ENCODE results near the gene CACNA1C.

Gene CACNA1C

GRCh38 chr12:2325519-2325918, 272.7 kb downstream of the CACNA1C start:
- DNase-seq = no peak

DNA sequence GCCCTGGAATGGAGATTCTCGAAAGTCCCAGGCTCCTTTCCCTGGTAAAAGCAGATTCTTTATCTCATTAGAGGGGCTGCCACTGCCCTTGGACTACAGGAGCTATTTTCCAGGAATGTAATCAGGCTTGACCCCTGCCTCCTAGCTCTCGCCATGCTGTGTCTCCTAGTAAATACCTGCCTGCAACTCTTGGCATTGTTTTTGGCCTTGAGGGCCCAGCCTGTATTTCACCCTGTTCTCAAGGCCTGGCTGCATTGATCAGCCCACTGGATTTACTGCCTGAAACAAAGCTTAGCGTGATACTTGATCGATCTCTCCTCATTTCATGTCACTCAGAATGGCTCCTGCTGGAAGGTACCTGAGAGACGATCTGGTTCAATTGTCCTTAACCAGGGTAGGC, 273.7 kb downstream of the CACNA1C start:
- DNase-seq = no peak

- DNase-seq = no peak
Measured at GRCh38 chr12:2328661-2329060, 275.9 kb downstream of the CACNA1C start.

DNA sequence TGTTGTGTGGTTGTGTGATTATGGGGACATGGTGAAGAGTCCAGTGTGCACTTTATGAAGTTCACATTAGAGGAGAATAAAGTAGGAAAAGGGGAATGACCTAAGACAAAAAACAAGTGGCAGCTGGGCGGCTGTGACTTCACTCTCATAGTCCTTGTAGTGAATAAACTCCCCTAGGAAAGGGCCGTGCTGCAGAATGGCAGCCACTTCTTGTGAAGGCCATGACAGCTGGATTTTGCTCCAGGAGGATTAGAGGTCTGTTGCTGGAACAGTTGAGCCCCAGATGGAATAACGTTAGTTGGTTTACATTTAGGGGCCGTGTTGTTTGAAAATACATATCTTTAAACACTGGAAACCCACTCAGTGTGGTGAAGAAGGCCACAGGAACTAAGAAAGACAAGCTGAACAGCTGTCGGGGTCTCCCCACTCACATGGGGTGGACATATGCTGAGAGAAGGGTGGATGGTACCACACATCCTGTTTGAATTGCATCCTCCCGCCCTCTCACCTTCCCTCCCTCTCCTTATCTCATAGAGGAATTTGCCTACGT, 276.9 kb downstream of the CACNA1C start:
- DNase-seq = no peak

GRCh38 chr12:2332236-2332635, 279.4 kb downstream of the CACNA1C start:
- DNase-seq = no peak

GRCh38 chr12:2332947-2333346, 280.2 kb downstream of the CACNA1C start:
- no peak for DNase-seq

DNA sequence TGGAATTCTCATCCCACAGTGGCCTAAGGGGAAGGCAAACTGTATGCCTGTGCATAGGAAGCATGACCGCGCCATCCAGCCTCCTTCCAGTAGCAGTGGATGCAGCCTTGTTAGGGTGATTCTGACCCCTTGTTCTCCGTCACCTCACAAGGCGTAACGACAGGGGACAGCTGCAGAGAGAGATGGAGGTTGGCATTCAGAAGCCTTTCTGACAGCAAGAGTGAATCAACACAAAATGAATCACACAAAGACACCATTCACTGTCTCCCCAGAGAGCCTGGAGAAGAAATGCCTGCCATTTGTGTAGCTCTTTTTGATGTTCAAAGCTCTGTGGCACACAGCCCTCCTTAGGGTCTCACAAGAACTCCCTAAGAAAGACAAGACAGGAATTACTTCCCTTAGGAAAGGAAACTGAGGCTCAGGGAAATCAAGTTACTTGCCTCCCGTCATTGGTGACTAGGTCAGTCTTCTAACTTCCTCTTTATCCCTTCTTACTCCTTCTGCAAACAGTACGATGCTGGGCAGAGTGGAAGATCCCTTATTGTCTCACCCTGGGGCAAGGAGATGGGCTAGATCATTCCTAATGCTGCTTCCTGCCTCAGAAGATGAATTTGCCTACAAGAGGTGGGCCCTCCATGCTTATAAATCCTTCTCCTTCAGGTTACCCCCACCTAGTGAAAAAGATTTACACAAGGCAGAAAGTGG, 280.9 kb downstream of the CACNA1C start:
- DNase-seq = no peak

GRCh38 chr12:2334271-2334670, 281.5 kb downstream of the CACNA1C start:
- no peak for DNase-seq

- DNase-seq = no peak
Measured at GRCh38 chr12:2334689-2335088, 281.9 kb downstream of the CACNA1C start.

DNA sequence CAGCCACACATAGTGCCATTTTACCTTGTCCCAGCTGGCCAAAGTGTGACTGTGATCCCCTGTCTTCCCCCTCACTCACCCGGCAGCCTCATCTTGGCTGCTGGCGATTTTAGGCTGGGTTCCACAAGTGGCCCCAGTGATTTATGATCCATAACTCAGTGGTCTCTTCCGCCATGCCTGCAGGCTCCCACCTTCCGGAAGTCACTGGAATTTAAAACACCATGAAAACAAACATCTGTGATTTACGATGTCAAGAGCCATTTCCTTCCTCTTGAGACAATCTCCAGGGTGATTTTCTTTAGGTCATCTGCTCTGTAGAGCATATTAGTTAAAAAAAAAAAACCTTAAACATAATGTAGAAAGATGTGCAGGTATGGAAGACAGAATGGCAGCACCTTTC, 282.3 kb downstream of the CACNA1C start:
- no peak for DNase-seq

GRCh38 chr12:2335513-2335912, 282.7 kb downstream of the CACNA1C start:
- DNase-seq = no peak

DNA sequence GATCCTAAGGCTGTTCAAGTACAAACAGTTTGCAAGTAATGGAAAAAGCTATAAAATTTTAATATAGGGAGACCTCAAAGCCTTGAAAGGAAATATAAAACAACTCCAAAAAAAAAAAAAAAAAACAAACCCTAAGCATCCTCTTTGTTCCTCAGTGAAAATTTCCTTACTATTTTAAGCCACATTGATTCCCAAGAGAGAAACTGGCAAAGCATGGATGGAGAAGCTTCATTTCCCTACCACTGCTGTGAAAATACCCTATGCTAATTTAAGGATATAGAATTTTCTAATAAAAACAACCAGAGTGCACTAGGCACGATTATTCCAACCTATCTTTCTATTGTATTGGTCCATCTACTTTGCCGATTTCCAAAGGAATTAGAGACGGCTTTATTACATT, 283.1 kb downstream of the CACNA1C start:
- DNase-seq = no peak

DNA sequence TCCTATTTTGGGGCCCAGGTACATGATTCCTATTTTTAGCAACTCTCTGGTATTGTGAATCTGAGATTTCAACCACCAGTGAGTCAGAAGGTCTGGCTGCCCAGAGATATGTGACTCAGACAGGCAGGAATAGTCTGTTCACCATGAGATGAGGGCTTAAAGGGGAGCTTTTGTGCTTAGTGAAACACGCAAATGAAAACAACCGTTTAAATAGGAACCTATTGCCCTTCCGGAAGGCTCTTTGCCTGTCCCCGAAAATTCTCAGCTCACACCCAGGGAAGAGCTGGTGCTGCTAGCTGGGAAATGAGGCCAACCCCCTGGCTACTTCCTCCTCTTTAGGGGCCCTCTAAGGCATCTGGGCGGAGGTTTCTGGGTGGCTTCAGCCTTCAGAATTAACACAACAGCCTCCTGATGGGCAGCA, 283.6 kb downstream of the CACNA1C start:
- DNase-seq = no peak

DNA sequence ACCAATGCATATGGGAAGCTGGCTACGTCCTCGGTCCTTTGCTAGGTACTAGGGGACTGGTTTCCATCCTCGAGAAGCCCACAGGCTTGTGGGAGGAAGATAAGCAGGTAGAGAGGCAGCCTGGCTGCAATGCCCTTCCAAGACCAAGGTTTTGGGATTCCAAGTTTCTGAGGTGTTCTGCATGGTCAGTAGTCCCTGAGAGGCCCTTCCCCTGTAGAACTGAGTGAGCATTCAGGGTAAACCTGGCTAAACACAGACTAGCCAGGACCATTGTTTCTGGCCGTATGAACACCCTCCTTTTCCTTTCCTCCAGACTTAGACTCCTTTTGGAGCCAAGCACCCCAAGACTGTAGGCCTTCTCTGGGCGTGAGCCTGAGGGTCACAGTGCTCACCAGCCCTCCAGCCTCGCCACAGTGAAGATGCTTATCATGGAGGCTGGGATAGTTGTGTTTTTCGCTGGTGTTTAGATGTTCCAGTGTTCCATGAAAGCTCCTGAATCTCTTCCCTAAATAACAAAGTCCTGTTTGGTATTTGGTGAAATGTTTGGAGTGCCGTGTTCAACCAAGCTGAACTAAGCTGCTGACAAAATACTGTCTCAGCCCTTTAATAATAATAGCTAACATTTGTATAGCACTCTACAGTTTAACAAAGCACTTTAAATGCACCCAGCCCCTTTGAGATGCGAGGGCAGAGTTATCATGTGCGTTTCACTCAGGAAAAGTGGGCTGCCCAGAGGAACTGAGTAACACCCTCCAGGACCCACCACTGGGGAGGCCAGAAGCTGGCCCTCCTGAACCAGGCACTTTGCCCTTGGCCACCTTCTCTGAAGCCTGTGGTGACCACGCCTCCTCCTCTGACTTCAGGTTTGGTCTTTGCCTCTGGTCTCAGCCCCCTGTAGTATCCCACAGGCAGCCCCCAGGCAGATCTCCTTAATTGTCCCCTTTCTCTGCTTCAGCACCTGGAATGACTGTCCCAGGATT, 284.5 kb downstream of the CACNA1C start:
- DNase-seq = no peak

DNA sequence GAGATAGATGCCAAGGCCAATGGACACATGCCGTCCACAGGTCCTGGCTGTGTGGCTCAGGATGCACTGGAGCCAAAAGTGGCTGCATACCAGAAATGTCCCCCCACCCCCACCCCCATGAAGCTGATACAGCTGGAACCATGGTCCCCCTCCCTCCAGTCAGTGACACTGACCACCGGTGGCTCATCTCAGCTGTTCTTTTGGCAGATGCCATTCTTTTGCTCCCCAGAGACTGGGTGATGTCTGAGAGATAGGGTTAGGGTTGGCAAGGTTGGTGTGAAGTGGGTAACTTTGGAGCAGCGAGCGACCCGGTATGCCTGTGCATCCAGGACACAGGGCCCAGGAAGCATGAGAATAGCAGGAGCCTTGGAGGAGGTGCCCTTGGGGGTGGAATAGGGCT, 285.6 kb downstream of the CACNA1C start:
- no peak for DNase-seq

DNA sequence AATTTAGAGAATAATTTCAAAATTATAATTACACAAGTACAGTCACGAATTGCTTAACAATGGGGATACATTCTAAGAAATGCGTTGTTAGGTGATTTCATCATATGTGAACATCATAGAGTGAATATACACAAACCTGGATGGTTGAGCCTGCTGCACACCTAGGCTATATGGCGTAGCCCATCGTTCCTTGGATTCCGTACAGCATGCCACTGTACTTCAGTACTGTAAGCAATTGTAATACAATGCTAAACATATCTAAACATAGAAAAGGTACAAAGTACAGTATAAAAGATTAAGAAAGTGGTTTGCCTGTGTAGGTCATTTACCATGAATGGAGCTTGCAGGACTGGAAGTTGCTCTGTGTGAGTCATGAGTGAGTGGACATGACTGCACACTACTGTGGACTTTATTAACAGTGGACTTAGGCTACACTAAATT, 286.2 kb downstream of the CACNA1C start:
- DNase-seq = no peak

DNA sequence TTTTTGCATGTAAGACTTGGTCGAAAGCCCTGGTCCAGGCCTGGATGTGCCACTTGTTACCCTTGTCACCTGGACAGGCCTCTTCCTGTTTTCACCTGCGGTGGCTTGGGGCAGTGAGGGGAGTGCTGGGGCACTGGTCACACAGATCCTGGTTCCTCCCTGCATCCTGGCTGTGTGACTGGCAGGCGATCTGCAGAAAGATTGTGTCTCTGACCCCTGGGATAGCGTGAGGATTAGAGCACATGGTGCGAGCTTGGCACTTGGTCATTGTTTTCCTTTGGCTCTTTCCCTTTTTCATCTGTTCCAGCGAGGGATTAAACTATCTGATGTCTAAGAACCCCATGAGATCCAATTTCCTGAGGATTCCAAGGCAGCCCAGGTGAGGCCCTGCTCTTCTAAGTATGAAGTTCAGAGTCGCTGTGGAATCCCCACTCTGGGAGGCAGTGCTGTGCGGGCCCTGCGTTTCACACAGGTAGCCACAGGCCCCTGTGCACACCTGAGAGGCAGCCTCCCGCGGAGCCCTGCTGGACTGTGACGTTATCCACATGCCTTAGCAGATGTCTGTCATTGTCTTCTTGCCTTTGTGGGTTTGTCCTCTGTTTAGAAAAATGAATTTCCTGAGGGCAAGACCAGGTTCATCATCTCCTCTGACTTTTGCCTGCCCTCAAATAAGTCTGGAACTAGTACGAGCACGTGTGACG, 288.4 kb downstream of the CACNA1C start:
- DNase-seq = no peak

DNA sequence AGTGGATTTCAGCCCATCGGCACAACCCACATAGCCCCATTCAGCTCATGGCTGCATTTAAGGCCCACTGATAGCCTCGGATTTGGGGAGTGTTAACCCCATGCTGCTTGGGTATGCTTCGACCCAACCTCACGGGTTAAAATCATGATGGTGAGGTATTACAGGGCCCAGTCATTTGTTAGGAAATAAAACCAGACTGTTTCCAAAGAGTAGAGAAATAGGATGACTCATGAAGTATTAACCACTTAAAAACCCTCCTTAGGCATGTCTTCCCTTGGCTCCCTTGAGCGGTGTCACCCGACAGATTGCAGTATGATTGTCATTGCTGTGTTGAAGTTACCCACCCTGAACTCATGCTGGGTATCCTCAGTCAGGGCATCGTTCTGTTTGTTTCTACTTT, 289.1 kb downstream of the CACNA1C start:
- no peak for DNase-seq

DNA sequence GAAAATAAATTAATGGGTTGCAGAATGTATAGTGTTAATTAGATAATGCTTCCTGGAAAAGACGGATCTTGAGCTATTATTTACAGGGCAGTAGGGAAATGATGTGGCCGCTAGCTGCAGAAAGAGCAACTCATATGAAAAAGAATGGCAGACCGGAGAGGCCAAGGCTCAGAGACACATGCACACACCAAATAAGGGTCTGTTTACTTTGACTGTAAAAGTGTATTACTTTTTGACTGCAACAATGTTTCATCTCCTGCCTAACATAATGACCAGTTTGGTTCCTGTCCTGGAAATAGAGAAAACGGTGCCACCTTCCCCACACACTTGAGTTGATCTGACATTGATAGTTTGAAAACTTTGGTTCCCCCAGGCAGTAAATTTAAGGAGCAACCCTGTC, 290.9 kb downstream of the CACNA1C start:
- DNase-seq = no peak

DNA sequence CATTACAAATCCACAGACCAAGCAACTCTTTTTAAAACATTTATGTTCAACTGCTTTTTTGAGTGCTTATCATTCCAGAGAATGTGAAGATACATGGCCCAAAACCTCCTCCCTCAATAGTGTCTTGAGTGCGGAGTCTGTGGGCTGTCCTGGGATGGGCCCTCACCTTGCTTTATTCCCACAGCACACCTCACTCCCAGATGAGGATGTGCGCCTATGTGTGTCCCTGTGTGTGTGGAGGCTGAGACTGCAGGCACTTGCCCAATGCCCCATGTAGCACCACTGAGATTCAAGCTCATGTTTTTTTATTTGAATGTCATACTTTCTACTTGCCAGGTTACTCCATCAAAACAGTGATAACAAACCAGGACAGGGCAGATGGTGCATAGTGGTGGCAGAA, 291.7 kb downstream of the CACNA1C start:
- no peak for DNase-seq

- no peak for DNase-seq
Measured at GRCh38 chr12:2344885-2345284, 292.1 kb downstream of the CACNA1C start.

DNA sequence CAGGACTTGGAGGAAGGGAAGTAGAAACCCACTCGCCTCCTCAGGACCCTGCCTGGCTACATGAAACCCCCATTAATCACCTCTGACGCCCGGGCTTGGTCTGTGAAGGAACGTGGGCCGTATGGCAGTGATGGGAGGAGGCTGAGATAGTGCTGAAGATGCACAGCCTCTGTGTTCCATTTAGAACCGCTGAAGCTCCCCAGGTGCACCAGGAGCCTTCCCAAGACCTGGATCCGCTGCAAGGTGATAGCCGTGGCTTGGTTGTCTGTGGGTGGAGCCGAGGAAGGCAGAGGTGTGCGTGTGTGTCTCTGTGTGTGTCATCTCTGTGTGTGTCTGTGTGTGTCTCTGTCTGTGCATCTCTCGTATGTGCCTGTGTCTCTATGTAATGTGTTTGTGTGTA, 293.1 kb downstream of the CACNA1C start:
- no peak for DNase-seq

DNA sequence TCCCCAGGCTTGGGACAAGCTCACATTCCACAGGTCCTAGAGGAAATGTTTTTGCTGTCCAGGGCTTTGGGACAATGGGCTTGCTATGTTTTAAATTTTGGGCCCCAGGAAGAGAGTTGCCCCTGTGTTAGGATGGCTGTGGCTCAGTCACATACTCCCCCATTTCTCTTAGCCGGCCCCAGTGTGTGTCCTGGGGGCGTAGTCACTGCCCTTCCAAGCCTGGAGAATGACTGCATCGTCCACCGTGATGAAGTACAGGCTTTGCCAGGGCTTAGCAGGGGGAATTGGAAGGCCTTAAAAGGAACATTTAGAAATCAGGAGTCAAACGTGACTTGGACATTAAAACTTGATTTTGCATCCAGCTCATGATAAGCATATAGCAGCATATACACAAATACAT, 293.6 kb downstream of the CACNA1C start:
- DNase-seq = no peak

Measured in central memory CD4-positive, alpha-beta T cell (primary cell).